ENCODE data around the gene SLC25A11. TPM values are rescaled to one million over a fixed set of nuclear protein-coding genes. Genes with fewer than 3 reads are reported as not detected.
A peak's percentile ranks its signal among the peaks of the same experiment; 100 is the strongest.

SLC25A11 gene
- 51.8 and 64.7 TPM in 2 replicates for total RNA-seq

GRCh38 chr17:4939796-4940554 lies at the start of gene SLC25A11, which contains the start of gene RNF167:
Gene SLC25A11, minus strand, starts transcription at chr17:4940046. Its CDS starts 136 bp downstream, at chr17:4939910.
Gene RNF167, plus strand, starts transcription at chr17:4940268. Its CDS starts 642 bp downstream, at chr17:4940910.
- no peak for TF ChIP-seq CTCF (IDR thresholded peaks at IDR 0.05; ENCODE audit: insufficient read depth, low read depth, low read length)
- peak within 1 kb of the TSS; percentile 96 for H3K4me3 ChIP-seq (ENCODE audit: low read depth, low read length)
- DNase-seq (ENCODE audit: low read depth): peak; percentile 100

GRCh38 chr17:4987767-4988567 lies 48.1 kb upstream of the SLC25A11 start:
- no peak for TF ChIP-seq CTCF (IDR thresholded peaks at IDR 0.05; ENCODE audit: insufficient read depth, low read depth, low read length)
- H3K4me3 ChIP-seq (ENCODE audit: low read depth, low read length): peak overlapping the region; percentile 84
- DNase-seq (ENCODE audit: low read depth): peak; percentile 34

- H3K4me3 ChIP-seq (ENCODE audit: low read depth, low read length): peak within 1 kb of the TSS; percentile 84
- DNase-seq (ENCODE audit: low read depth): peak; percentile 81
- peak; percentile 69 for TF ChIP-seq CTCF (IDR thresholded peaks at IDR 0.05; ENCODE audit: insufficient read depth, low read depth, low read length)
Measured at GRCh38 chr17:4986951-4987766, 47.3 kb upstream of the SLC25A11 start, which contains the start of gene CAMTA2. Gene CAMTA2, minus strand, starts transcription at chr17:4987675. Its CDS starts 1,453 bp downstream, at chr17:4986222.

- no peak for TF ChIP-seq CTCF (IDR thresholded peaks at IDR 0.05; ENCODE audit: insufficient read depth, low read depth, low read length)
- no peak for DNase-seq (ENCODE audit: low read depth)
- H3K4me3 ChIP-seq (ENCODE audit: low read depth, low read length): peak overlapping the region; percentile 84
Measured at GRCh38 chr17:4986403-4986802, 46.6 kb upstream of the SLC25A11 start.

GRCh38 chr17:4982305-4982704 lies 42.5 kb upstream of the SLC25A11 start:
- no peak overlapping the region for H3K4me3 ChIP-seq (ENCODE audit: low read depth, low read length)
- no peak for TF ChIP-seq CTCF (IDR thresholded peaks at IDR 0.05; ENCODE audit: insufficient read depth, low read depth, low read length)
- no peak for DNase-seq (ENCODE audit: low read depth)

- peak; percentile 60 for DNase-seq (ENCODE audit: low read depth)
- TF ChIP-seq CTCF (IDR thresholded peaks at IDR 0.05; ENCODE audit: insufficient read depth, low read depth, low read length): peak; percentile 79
- H3K4me3 ChIP-seq (ENCODE audit: low read depth, low read length): no peak overlapping the region
Measured at GRCh38 chr17:4980644-4981216, 40.9 kb upstream of the SLC25A11 start.
